Lower lobe of right lung (tissue), 2 donors: ENCODE measurements around the gene MAST2. TPM values are rescaled to one million over a fixed set of nuclear protein-coding genes. Genes with fewer than 3 reads are reported as not detected.

Source experiments
- ATAC-seq, 2 donors: fragments of 200-7000 bp; cut with Tn5 transposase; one replicate each; pipeline ENCODE4 v1.9.1; 2020 to 2022; ENCODE audit warnings: mild to moderate bottlenecking in 2 of 2, moderate library complexity in 2 of 2
- DNase-seq: peaks from one replicate; pipeline ENCODE4 v3.0.0-alpha.2; 2020
- H3K27ac ChIP-seq: fragments of 200-600 bp; one replicate; pipeline ENCODE4 v1.8.0; 2022
- H3K27me3 ChIP-seq: fragments of 200-600 bp; one replicate; pipeline ENCODE4 v1.8.0; 2022; ENCODE audit warnings: low read depth
- H3K36me3 ChIP-seq: fragments of 200-600 bp; one replicate; pipeline ENCODE4 v1.8.0; 2022; ENCODE audit warnings: mild to moderate bottlenecking
- H3K4me1 ChIP-seq: fragments of 200-600 bp; one replicate; pipeline ENCODE4 v1.8.0; 2022
- H3K4me3 ChIP-seq: fragments of 200-600 bp; one replicate; pipeline ENCODE4 v1.8.0; 2022; ENCODE audit warnings: mild to moderate bottlenecking
- H3K9me3 ChIP-seq: fragments of 200-600 bp; one replicate; pipeline ENCODE4 v1.8.0; 2022
- CTCF ChIP-seq: fragments of 200-600 bp; IDR thresholded peaks from one replicate; pipeline ENCODE4 v1.8.0; 2022; ENCODE audit warnings: antibody characterized with exemption, mild to moderate bottlenecking
- intact Hi-C: fragments of 100-400 bp; cut with DNase I; formaldehyde crosslinking; loops from one replicate; pipeline ENCODE4 v1.11.0; 2022
- total RNA-seq: library from RNA; stranded (reverse); fragmentation: NEBNext Ultra II Directional; extraction: Animal tissue kit (Norgen Biotek cat#: 25700); gene quantifications from one replicate; pipeline ENCODE4 v1.2.1, GENCODE V29; 2021
- donor health status: DM: no; HTN: yes; CAD: no; lungs with severe emphysema.

The MAST2 gene
- total RNA-seq, 1 donor from 2014 or later, result 25.8 TPM

GRCh38 chr1:45769261-45769932, 34.0 kb upstream of the MAST2 start:
- H3K4me3 ChIP-seq, result no peak overlapping the region
- H3K9me3 ChIP-seq, result no peaks in the 10 kb centered on the region
- no peak for TF ChIP-seq CTCF
- intact Hi-C loops, result no loop called here
- H3K27me3 ChIP-seq, result no peaks in the 10 kb centered on the region
- no peak overlapping the region for H3K27ac ChIP-seq
- no peaks in the 10 kb centered on the region for H3K4me1 ChIP-seq
- no peaks in the 10 kb centered on the region for H3K36me3 ChIP-seq
- ATAC-seq, result no peak
- DNase-seq, result no peak

GRCh38 chr1:45772971-45773370, 30.4 kb upstream of the MAST2 start:
- no peak overlapping the region for H3K27ac ChIP-seq
- DNase-seq (no peak), ATAC-seq (no peak)
- no peak overlapping the region for H3K4me3 ChIP-seq
- no peaks in the 10 kb centered on the region for H3K27me3 ChIP-seq
- no peaks in the 10 kb centered on the region for H3K9me3 ChIP-seq
- H3K36me3 ChIP-seq, result no peaks in the 10 kb centered on the region
- no peak for TF ChIP-seq CTCF
- no peaks in the 10 kb centered on the region for H3K4me1 ChIP-seq
- intact Hi-C loops, result no loop called here

- intact Hi-C loops, result no loop called here
- H3K36me3 ChIP-seq, result no peaks in the 10 kb centered on the region
- ATAC-seq (no peak), DNase-seq (no peak)
- H3K4me3 ChIP-seq, result no peak overlapping the region
- no peak for TF ChIP-seq CTCF
- H3K4me1 ChIP-seq, result no peaks in the 10 kb centered on the region
- H3K27me3 ChIP-seq, result no peaks in the 10 kb centered on the region
- H3K9me3 ChIP-seq, result no peaks in the 10 kb centered on the region
- H3K27ac ChIP-seq, result no peak overlapping the region
These were observed 27.6 kb upstream of the MAST2 start for GRCh38 chr1:45775794-45776193.

GRCh38 chr1:45785583-45785982, 17.8 kb upstream of the MAST2 start:
- Histone ChIP-seq H3K4me1 (no peaks in the 10 kb centered on the region), H3K36me3 (no peaks in the 10 kb centered on the region), H3K4me3 (no peak overlapping the region), H3K9me3 (no peaks in the 10 kb centered on the region), H3K27ac (no peak overlapping the region), H3K27me3 (no peaks in the 10 kb centered on the region)
- no peak for TF ChIP-seq CTCF
- ATAC-seq, result no peak
- intact Hi-C loops, result no loop called here
- no peak for DNase-seq

GRCh38 chr1:45787905-45788304, 15.5 kb upstream of the MAST2 start:
- intact Hi-C loops, result no loop called here
- no peak for DNase-seq

More at GRCh38 chr1:45787905-45788304, 15.5 kb upstream of the MAST2 start:
- H3K4me3 ChIP-seq, result no peak overlapping the region
- H3K4me1 ChIP-seq, result no peaks in the 10 kb centered on the region
- no peaks in the 10 kb centered on the region for H3K27me3 ChIP-seq
- TF ChIP-seq CTCF, result no peak
- ATAC-seq, result peak; percentile 52 to 79
- H3K36me3 ChIP-seq, result no peaks in the 10 kb centered on the region
- H3K9me3 ChIP-seq, result no peaks in the 10 kb centered on the region
- H3K27ac ChIP-seq, result no peak overlapping the region
